ENCODE measurements around the gene TNRC6B. TPM values are rescaled to one million over a fixed set of nuclear protein-coding genes. Genes with fewer than 3 reads are reported as not detected.

TNRC6B gene
- total RNA-seq, 2 experiments from 2014 or later = 37.9 TPM

DNA sequence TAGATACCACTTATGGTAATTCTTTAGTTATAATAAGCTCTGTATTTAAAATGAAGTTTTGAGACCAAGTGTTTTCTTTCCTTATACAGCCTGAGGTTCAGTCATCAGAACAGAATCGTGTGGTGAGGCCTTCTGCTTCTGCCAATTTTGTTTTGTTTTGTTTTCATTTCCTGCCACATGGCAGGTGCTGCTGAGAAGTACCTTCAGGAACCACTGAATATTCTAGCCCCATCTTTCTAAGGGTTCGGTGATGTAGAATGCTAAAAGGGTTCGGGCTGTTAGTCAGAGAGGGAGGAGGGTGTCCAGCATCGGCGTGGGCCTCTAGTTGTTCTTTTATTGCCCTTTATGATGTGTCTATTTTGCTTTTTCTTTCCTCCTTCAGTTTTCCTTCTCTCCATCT is 25.8 kb downstream of the TNRC6B start:
- no peaks in the 10 kb centered on the region for H3K27me3 Mint-ChIP-seq (ENCODE audit: low read depth)
- CTCF ChIA-PET = interaction anchor here (1.1 to 1.2 kb wide), 2 partner anchors 10 to 12 kb away, joined by 4 to 8 read pairs; no protein-coding TSS in a partner anchor
- peak overlapping the region; percentile 56 for H3K4me3 Mint-ChIP-seq
- DNase-seq = peak; percentile 65
- no peaks in the 10 kb centered on the region for H3K9me3 Mint-ChIP-seq
- H3K27ac Mint-ChIP-seq = peak overlapping the region; percentile 87
- H3K4me1 Mint-ChIP-seq (ENCODE audit: low read depth) = peaks cover 68% of the 10 kb centered on the region
- no peaks in the 10 kb centered on the region for H3K36me3 Mint-ChIP-seq (ENCODE audit: low read depth)
- intact Hi-C loops (cut with micrococcal nuclease) = loop anchor here (1.0 to 2.0 kb wide), 3 partner anchors 21 to 143 kb away; partner anchors contain the start of gene ADSL

GRCh38 chr22:40204321-40205116 is 26.8 kb downstream of the TNRC6B start:
- intact Hi-C loops (cut with micrococcal nuclease) = no loop called here
- H3K4me1 Mint-ChIP-seq (ENCODE audit: low read depth) = peaks cover 64% of the 10 kb centered on the region
- H3K36me3 Mint-ChIP-seq (ENCODE audit: low read depth) = no peaks in the 10 kb centered on the region
- H3K4me3 Mint-ChIP-seq = no peak overlapping the region
- DNase-seq = no peak
- H3K9me3 Mint-ChIP-seq = no peaks in the 10 kb centered on the region
- peak overlapping the region; percentile 48 for H3K27ac Mint-ChIP-seq
- no peaks in the 10 kb centered on the region for H3K27me3 Mint-ChIP-seq (ENCODE audit: low read depth)
- CTCF ChIA-PET = no interaction called here

- H3K27ac Mint-ChIP-seq = no peak overlapping the region
- intact Hi-C loops (cut with micrococcal nuclease) = no loop called here
- CTCF ChIA-PET = no interaction called here
- H3K36me3 Mint-ChIP-seq (ENCODE audit: low read depth) = no peaks in the 10 kb centered on the region
- no peaks in the 10 kb centered on the region for H3K9me3 Mint-ChIP-seq
- H3K4me1 Mint-ChIP-seq (ENCODE audit: low read depth) = peaks cover 71% of the 10 kb centered on the region
- no peak overlapping the region for H3K4me3 Mint-ChIP-seq
- no peak for DNase-seq
- no peaks in the 10 kb centered on the region for H3K27me3 Mint-ChIP-seq (ENCODE audit: low read depth)
Observed at GRCh38 chr22:40206561-40206960, 28.8 kb downstream of the TNRC6B start.

DNA sequence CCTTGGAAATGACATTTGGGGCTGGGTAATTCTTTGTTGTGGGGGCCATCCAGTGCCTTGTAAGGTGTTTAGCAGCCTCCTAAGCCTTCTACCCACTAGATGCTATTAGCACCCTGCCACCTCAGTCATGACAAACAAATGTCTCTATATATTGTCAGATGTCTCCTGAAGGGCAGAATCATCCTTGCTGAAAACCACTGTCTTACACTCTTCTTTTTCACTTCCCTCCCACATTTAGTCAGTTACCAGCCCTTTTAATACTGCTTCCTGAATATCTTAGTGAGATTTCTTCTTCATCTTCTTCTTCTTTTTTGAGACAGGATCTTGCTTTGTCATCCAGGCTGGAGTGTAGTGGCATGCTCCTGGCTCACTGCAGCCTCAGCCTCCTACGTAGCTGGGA is 33.1 kb downstream of the TNRC6B start:
- no peak overlapping the region for H3K27ac Mint-ChIP-seq
- H3K4me3 Mint-ChIP-seq = no peak overlapping the region
- intact Hi-C loops (cut with micrococcal nuclease) = no loop called here
- peaks cover 71% of the 10 kb centered on the region for H3K4me1 Mint-ChIP-seq (ENCODE audit: low read depth)
- no peaks in the 10 kb centered on the region for H3K9me3 Mint-ChIP-seq
- DNase-seq = no peak
- no peaks in the 10 kb centered on the region for H3K27me3 Mint-ChIP-seq (ENCODE audit: low read depth)
- CTCF ChIA-PET = interaction anchor here (0.5 to 0.9 kb wide), 3 partner anchors 137 to 409 kb away, joined by 3 to 8 read pairs (median 4); no protein-coding TSS in a partner anchor
- H3K36me3 Mint-ChIP-seq (ENCODE audit: low read depth) = peaks cover 2% of the 10 kb centered on the region

GRCh38 chr22:40211476-40212054 is 33.8 kb downstream of the TNRC6B start:
- no peaks in the 10 kb centered on the region for H3K27me3 Mint-ChIP-seq (ENCODE audit: low read depth)
- H3K9me3 Mint-ChIP-seq = no peaks in the 10 kb centered on the region
- peaks cover 79% of the 10 kb centered on the region for H3K4me1 Mint-ChIP-seq (ENCODE audit: low read depth)
- H3K36me3 Mint-ChIP-seq (ENCODE audit: low read depth) = peaks cover 2% of the 10 kb centered on the region
- no peak for DNase-seq
- H3K4me3 Mint-ChIP-seq = no peak overlapping the region
- intact Hi-C loops (cut with micrococcal nuclease) = no loop called here
- H3K27ac Mint-ChIP-seq = no peak overlapping the region
- CTCF ChIA-PET = interaction anchor here (0.5 kb wide), 1 partner anchor 219 kb away, joined by 3 read pairs; no protein-coding TSS in a partner anchor

DNA sequence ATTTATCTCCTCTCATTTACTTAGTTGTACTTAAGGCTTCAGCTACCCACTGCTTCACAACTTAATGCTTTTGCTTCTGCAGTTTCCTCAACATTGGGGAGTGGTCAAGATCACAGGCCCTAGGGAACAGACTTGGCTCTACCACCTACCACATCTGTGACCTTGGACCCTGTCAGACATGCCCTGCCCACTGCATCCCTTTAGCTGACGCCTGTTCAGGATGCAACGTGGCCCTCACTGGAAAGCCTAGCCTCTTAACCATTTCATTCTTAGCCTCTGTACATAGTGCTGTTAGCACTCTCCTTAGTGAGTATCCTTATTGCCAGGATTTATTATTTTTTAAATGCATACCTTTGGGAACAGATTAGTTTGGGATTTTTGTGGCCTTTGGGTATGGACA is 34.4 kb downstream of the TNRC6B start:
- intact Hi-C loops (cut with micrococcal nuclease) = no loop called here
- H3K36me3 Mint-ChIP-seq (ENCODE audit: low read depth) = peaks cover 2% of the 10 kb centered on the region
- peaks cover 84% of the 10 kb centered on the region for H3K4me1 Mint-ChIP-seq (ENCODE audit: low read depth)
- H3K27ac Mint-ChIP-seq = peak overlapping the region; percentile 3
- no peaks in the 10 kb centered on the region for H3K9me3 Mint-ChIP-seq
- no peaks in the 10 kb centered on the region for H3K27me3 Mint-ChIP-seq (ENCODE audit: low read depth)
- CTCF ChIA-PET = no interaction called here
- DNase-seq = no peak
- H3K4me3 Mint-ChIP-seq = no peak overlapping the region

- CTCF ChIA-PET = interaction anchor here (0.6 kb wide), 1 partner anchor 73 kb away, joined by 3 read pairs; no protein-coding TSS in a partner anchor
Observed at GRCh38 chr22:40213478-40213877, 35.8 kb downstream of the TNRC6B start.

DNA sequence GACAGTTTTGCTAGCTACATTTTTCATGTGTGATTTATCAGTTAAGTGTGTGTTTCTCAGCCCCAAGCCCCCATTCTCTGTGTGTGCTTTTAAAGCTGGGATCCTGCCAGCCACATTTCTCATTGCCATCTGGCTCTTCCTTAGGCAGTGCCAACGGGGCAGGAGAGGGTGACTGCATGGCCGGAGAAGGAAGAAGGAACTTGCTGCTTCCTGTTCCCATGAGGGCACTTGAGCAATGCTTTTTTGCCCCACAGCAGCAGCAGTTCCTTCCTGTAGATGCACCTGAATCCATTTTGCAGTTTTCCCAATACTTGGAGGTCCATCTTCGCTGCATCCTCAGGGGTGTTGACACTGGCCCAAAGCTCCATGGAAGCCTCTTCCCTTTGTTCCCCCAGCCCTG is 37.5 kb downstream of the TNRC6B start:
- H3K9me3 Mint-ChIP-seq = no peaks in the 10 kb centered on the region
- CTCF ChIA-PET = interaction anchor here (1.1 to 1.3 kb wide), 3 partner anchors 12 to 160 kb away, joined by 3 to 4 read pairs (median 4); no protein-coding TSS in a partner anchor

More at GRCh38 chr22:40213478-40213877, 35.8 kb downstream of the TNRC6B start:
- Mint-ChIP-seq H3K4me1 (ENCODE audit: low read depth) (peaks cover 82% of the 10 kb centered on the region), H3K9me3 (no peaks in the 10 kb centered on the region), H3K27ac (no peak overlapping the region), H3K36me3 (ENCODE audit: low read depth) (peaks cover 2% of the 10 kb centered on the region), H3K4me3 (no peak overlapping the region), H3K27me3 (ENCODE audit: low read depth) (no peaks in the 10 kb centered on the region)
- intact Hi-C loops (cut with micrococcal nuclease) = no loop called here
- no peak for DNase-seq

GRCh38 chr22:40216041-40216756 is 38.5 kb downstream of the TNRC6B start:
- intact Hi-C loops (cut with micrococcal nuclease) = loop anchor here (1.0 kb wide), 1 partner anchor 39 kb away; the partner anchor contains the start of gene TNRC6B
- Mint-ChIP-seq H3K4me3 (peak overlapping the region; percentile 60), H3K4me1 (ENCODE audit: low read depth) (peaks cover 85% of the 10 kb centered on the region), H3K9me3 (no peaks in the 10 kb centered on the region), H3K36me3 (ENCODE audit: low read depth) (peaks cover 2% of the 10 kb centered on the region), H3K27ac (peak overlapping the region; percentile 86), H3K27me3 (ENCODE audit: low read depth) (no peaks in the 10 kb centered on the region)
- DNase-seq = peak; percentile 63
- CTCF ChIA-PET = interaction anchor here (1.2 to 1.3 kb wide), 2 partner anchors 13 to 23 kb away, joined by 4 read pairs; no protein-coding TSS in a partner anchor

More for the DNA sequence above, 37.5 kb downstream of the TNRC6B start:
- Mint-ChIP-seq H3K4me1 (ENCODE audit: low read depth) (peaks cover 87% of the 10 kb centered on the region), H3K4me3 (peak overlapping the region; percentile 9), H3K27ac (peak overlapping the region; percentile 86), H3K36me3 (ENCODE audit: low read depth) (peaks cover 2% of the 10 kb centered on the region), H3K27me3 (ENCODE audit: low read depth) (no peaks in the 10 kb centered on the region)
- DNase-seq = no peak
- intact Hi-C loops (cut with micrococcal nuclease) = no loop called here

- no peak for DNase-seq
- Mint-ChIP-seq H3K36me3 (ENCODE audit: low read depth) (peaks cover 3% of the 10 kb centered on the region), H3K9me3 (no peaks in the 10 kb centered on the region), H3K4me3 (no peak overlapping the region), H3K4me1 (ENCODE audit: low read depth) (peaks cover 80% of the 10 kb centered on the region), H3K27ac (peak overlapping the region; percentile 54), H3K27me3 (ENCODE audit: low read depth) (no peaks in the 10 kb centered on the region)
- CTCF ChIA-PET = interaction anchor here (1.0 kb wide), 1 partner anchor 130 kb away, joined by 5 read pairs; no protein-coding TSS in a partner anchor
- intact Hi-C loops (cut with micrococcal nuclease) = no loop called here
Observed at GRCh38 chr22:40218152-40218551, 40.4 kb downstream of the TNRC6B start.

DNA sequence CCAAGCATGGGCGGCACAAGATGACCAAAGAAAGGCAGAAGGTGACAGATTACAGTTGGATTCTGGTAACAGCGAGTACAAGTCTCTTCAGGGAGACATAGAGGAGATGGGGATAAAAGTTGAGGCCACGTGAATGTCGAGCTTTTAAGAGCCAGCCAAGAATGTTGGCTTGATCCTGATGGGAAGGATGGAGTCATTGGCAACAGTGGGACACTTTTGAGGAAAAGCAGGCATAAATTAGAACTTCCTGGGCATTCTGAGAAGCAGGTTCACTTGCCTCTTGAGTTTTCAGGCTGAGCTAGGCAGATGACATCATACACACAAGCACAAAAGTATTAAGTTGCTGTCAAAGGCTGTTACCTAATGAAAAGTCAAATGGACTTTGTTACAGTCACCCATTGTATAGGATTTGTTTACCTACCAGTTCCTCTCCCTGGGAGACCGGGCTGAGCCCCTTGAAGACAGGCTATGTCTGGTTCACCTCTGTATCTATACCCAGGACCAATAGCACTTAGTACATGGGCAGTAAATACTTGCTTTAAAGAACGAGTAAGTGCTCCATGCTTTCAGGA is 41.1 kb downstream of the TNRC6B start:
- Mint-ChIP-seq H3K36me3 (ENCODE audit: low read depth) (peaks cover 1% of the 10 kb centered on the region), H3K27me3 (ENCODE audit: low read depth) (no peaks in the 10 kb centered on the region), H3K4me1 (ENCODE audit: low read depth) (peaks cover 79% of the 10 kb centered on the region), H3K27ac (peak overlapping the region; percentile 54), H3K9me3 (no peaks in the 10 kb centered on the region), H3K4me3 (no peak overlapping the region)
- CTCF ChIA-PET = interaction anchor here (1.0 kb wide), 1 partner anchor 129 kb away, joined by 5 read pairs; no protein-coding TSS in a partner anchor
- DNase-seq = no peak
- intact Hi-C loops (cut with micrococcal nuclease) = no loop called here

All from activated naive CD4-positive, alpha-beta T cell treated with anti-CD3 and anti-CD28 coated beads for 36 hours (primary cell).